GM18511 (cell line): ENCODE data around the gene WDPCP.
A peak's percentile ranks its signal among the peaks of the same experiment; 100 is the strongest.
"Not testable (repeated sequence)": the region's sequence is repeated elsewhere in the genome, so short reads cannot be mapped to it uniquely, and the experiment has no call there.

ENCODE experiments used
- ATAC-seq: cut with Tn5 transposase; IDR thresholded peaks from one replicate; pipeline ENCODE4 v1.9.1; 2021; ENCODE audit warnings: mild to moderate bottlenecking, moderate library complexity; ENCODE audit not compliant: unreplicated experiment

The WDPCP gene

GRCh38 chr2:63590626-63591408, 2.5 kb upstream of the WDPCP start:
- ATAC-seq: no peak

- peak; percentile 6 for ATAC-seq
Measured at GRCh38 chr2:63589148-63589958, 1.1 kb upstream of the WDPCP start.

GRCh38 chr2:63587814-63588384, 378 bp downstream of the WDPCP start:
- peak; percentile 0 for ATAC-seq

GRCh38 chr2:63582873-63583272, 5.4 kb downstream of the WDPCP start:
- no peak for ATAC-seq

- ATAC-seq: no peak
Measured at GRCh38 chr2:63581298-63581961, 6.8 kb downstream of the WDPCP start.

- no peak for ATAC-seq
Measured at GRCh38 chr2:63580651-63581297, 7.5 kb downstream of the WDPCP start.

GRCh38 chr2:63578767-63579166, 9.5 kb downstream of the WDPCP start:
- ATAC-seq: no peak

- no peak for ATAC-seq
Measured at GRCh38 chr2:63576546-63576945, 11.7 kb downstream of the WDPCP start.

GRCh38 chr2:63573726-63574345, 14.4 kb downstream of the WDPCP start:
- not testable (repeated sequence) for ATAC-seq

- not testable (repeated sequence) for ATAC-seq
Measured at GRCh38 chr2:63573026-63573425, 15.3 kb downstream of the WDPCP start.

GRCh38 chr2:63572001-63572400, 16.3 kb downstream of the WDPCP start:
- no peak for ATAC-seq

GRCh38 chr2:63571291-63571690, 17.0 kb downstream of the WDPCP start:
- ATAC-seq: no peak

- ATAC-seq: peak; percentile 86
Measured at GRCh38 chr2:63569740-63570139, 18.5 kb downstream of the WDPCP start.

GRCh38 chr2:63562751-63563150, 25.5 kb downstream of the WDPCP start:
- ATAC-seq: no peak

- ATAC-seq: not testable (repeated sequence)
Measured at GRCh38 chr2:63558922-63559321, 29.4 kb downstream of the WDPCP start.

- ATAC-seq: not testable (repeated sequence)
Measured at GRCh38 chr2:63557819-63558218, 30.5 kb downstream of the WDPCP start.

GRCh38 chr2:63555931-63556330, 32.3 kb downstream of the WDPCP start:
- ATAC-seq: no peak

GRCh38 chr2:63555299-63555698, 33.0 kb downstream of the WDPCP start:
- no peak for ATAC-seq

- ATAC-seq: no peak
Measured at GRCh38 chr2:63553049-63553448, 35.2 kb downstream of the WDPCP start.

GRCh38 chr2:63545023-63545422, 43.3 kb downstream of the WDPCP start:
- ATAC-seq: no peak
